ENCODE results near the gene DAB1.

The DAB1 gene

GRCh38 chr1:57157818-57158603 is 265.8 kb downstream of the DAB1 start:
- Histone ChIP-seq H3K4me1 (ENCODE audit: control insufficient read depth in 2 of 2, insufficient read depth in 1 of 2, low read depth in 1 of 2, low read length in 2 of 2) (peaks cover 5 to 11% of the 10 kb centered on the region in 2 donors), H2BK15ac (ENCODE audit: low read length) (no peak overlapping the region), H3K36me3 (replicated peaks in 1 of 2; ENCODE audit: control insufficient read depth in 2 of 2, insufficient read depth in 2 of 2, low read length in 2 of 2) (no peaks in the 10 kb centered on the region), H3K14ac (ENCODE audit: low read length) (no peak overlapping the region), H4K8ac (ENCODE audit: low read depth, low read length) (no peak overlapping the region), H3K9me3 (replicated peaks in 1 of 2; ENCODE audit: control insufficient read depth in 2 of 2, insufficient read depth in 1 of 2, low read depth in 1 of 2, low read length in 2 of 2) (no peaks in the 10 kb centered on the region), H2BK12ac (ENCODE audit: low read length) (no peak overlapping the region), H3K27ac (replicated peaks; ENCODE audit: low read length) (no peak overlapping the region), H3K27me3 (ENCODE audit: control insufficient read depth in 3 of 3, insufficient read depth in 3 of 3, low read depth in 1 of 3, low read length in 3 of 3) (no peaks in the 10 kb centered on the region), H3K4me2 (ENCODE audit: insufficient read depth, low read length, poor library complexity, severe bottlenecking) (no peak overlapping the region), H2BK120ac (ENCODE audit: low read depth, low read length) (no peak overlapping the region), H2BK5ac (ENCODE audit: low read length) (no peak overlapping the region), H2AFZ (ENCODE audit: low read length) (no peak overlapping the region), H3K9ac (ENCODE audit: low read depth, low read length, poor library complexity) (no peak overlapping the region), H3K4ac (ENCODE audit: low read length) (no peak overlapping the region), H3K79me1 (ENCODE audit: low read depth, low read length) (no peaks in the 10 kb centered on the region), H2AK5ac (ENCODE audit: low read depth, low read length) (no peak overlapping the region), H3K4me3 (ENCODE audit: low read length in 2 of 2) (no peak overlapping the region), H3K18ac (ENCODE audit: low read length) (no peak overlapping the region), H4K91ac (ENCODE audit: low read depth, low read length, poor library complexity) (no peak overlapping the region), H3K23ac (ENCODE audit: low read depth, low read length, poor library complexity) (no peak overlapping the region)
- WGBS, 2 donors (ENCODE audit: extremely low coverage in 2 of 2, insufficient read length in 2 of 2, insufficient replicate concordance in 1 of 2) = no CpG with 5 or more reads among the region's 8 CpGs
- no peak for DNase-seq (ENCODE audit: low spot score)

GRCh38 chr1:57156907-57157306 is 267.0 kb downstream of the DAB1 start:
- no peak overlapping the region for H3K27ac ChIP-seq (replicated peaks; ENCODE audit: low read length)
- H3K9me3 ChIP-seq (replicated peaks in 1 of 2; ENCODE audit: control insufficient read depth in 2 of 2, insufficient read depth in 1 of 2, low read depth in 1 of 2, low read length in 2 of 2) = no peaks in the 10 kb centered on the region
- no peaks in the 10 kb centered on the region for H3K36me3 ChIP-seq (replicated peaks in 1 of 2; ENCODE audit: control insufficient read depth in 2 of 2, insufficient read depth in 2 of 2, low read length in 2 of 2)
- H2AK5ac ChIP-seq (ENCODE audit: low read depth, low read length) = no peak overlapping the region
- no peak overlapping the region for H2BK120ac ChIP-seq (ENCODE audit: low read depth, low read length)
- no peak overlapping the region for H3K4ac ChIP-seq (ENCODE audit: low read length)
- no peak overlapping the region for H3K23ac ChIP-seq (ENCODE audit: low read depth, low read length, poor library complexity)
- H3K79me1 ChIP-seq (ENCODE audit: low read depth, low read length) = no peaks in the 10 kb centered on the region
- no peak overlapping the region for H2BK12ac ChIP-seq (ENCODE audit: low read length)
- H4K91ac ChIP-seq (ENCODE audit: low read depth, low read length, poor library complexity) = no peak overlapping the region
- no peaks in the 10 kb centered on the region for H3K27me3 ChIP-seq (ENCODE audit: control insufficient read depth in 3 of 3, insufficient read depth in 3 of 3, low read depth in 1 of 3, low read length in 3 of 3)
- no peak for DNase-seq (ENCODE audit: low spot score)
- H4K8ac ChIP-seq (ENCODE audit: low read depth, low read length) = no peak overlapping the region
- no peak overlapping the region for H3K4me2 ChIP-seq (ENCODE audit: insufficient read depth, low read length, poor library complexity, severe bottlenecking)
- H3K4me1 ChIP-seq (ENCODE audit: control insufficient read depth in 2 of 2, insufficient read depth in 1 of 2, low read depth in 1 of 2, low read length in 2 of 2) = peaks cover 0 to 11% of the 10 kb centered on the region in 2 donors
- H2BK5ac ChIP-seq (ENCODE audit: low read length) = no peak overlapping the region
- no peak overlapping the region for H2BK15ac ChIP-seq (ENCODE audit: low read length)
- no peak overlapping the region for H2AFZ ChIP-seq (ENCODE audit: low read length)
- H3K4me3 ChIP-seq (ENCODE audit: low read length in 2 of 2) = no peak overlapping the region
- H3K18ac ChIP-seq (ENCODE audit: low read length) = no peak overlapping the region
- H3K14ac ChIP-seq (ENCODE audit: low read length) = no peak overlapping the region
- WGBS, 2 donors (ENCODE audit: extremely low coverage in 2 of 2, insufficient read length in 2 of 2, insufficient replicate concordance in 1 of 2) = no CpG with 5 or more reads among the region's 3 CpGs
- H3K9ac ChIP-seq (ENCODE audit: low read depth, low read length, poor library complexity) = no peak overlapping the region

GRCh38 chr1:57146100-57146499 is 277.8 kb downstream of the DAB1 start:
- H2BK15ac ChIP-seq (ENCODE audit: low read length) = no peak overlapping the region
- no peak for DNase-seq (ENCODE audit: low spot score)
- no peaks in the 10 kb centered on the region for H3K9me3 ChIP-seq (replicated peaks in 1 of 2; ENCODE audit: control insufficient read depth in 2 of 2, insufficient read depth in 1 of 2, low read depth in 1 of 2, low read length in 2 of 2)
- no peak overlapping the region for H3K27ac ChIP-seq (replicated peaks; ENCODE audit: low read length)
- H3K36me3 ChIP-seq (replicated peaks in 1 of 2; ENCODE audit: control insufficient read depth in 2 of 2, insufficient read depth in 2 of 2, low read length in 2 of 2) = no peaks in the 10 kb centered on the region
- no peaks in the 10 kb centered on the region for H3K27me3 ChIP-seq (ENCODE audit: control insufficient read depth in 3 of 3, insufficient read depth in 3 of 3, low read depth in 1 of 3, low read length in 3 of 3)
- no peak overlapping the region for H3K4me2 ChIP-seq (ENCODE audit: insufficient read depth, low read length, poor library complexity, severe bottlenecking)
- H2BK120ac ChIP-seq (ENCODE audit: low read depth, low read length) = no peak overlapping the region
- no peak overlapping the region for H4K8ac ChIP-seq (ENCODE audit: low read depth, low read length)
- H2AFZ ChIP-seq (ENCODE audit: low read length) = no peak overlapping the region
- no peak overlapping the region for H3K9ac ChIP-seq (ENCODE audit: low read depth, low read length, poor library complexity)
- no peak overlapping the region for H3K4me3 ChIP-seq (ENCODE audit: low read length in 2 of 2)
- H3K14ac ChIP-seq (ENCODE audit: low read length) = no peak overlapping the region
- H3K79me1 ChIP-seq (ENCODE audit: low read depth, low read length) = no peaks in the 10 kb centered on the region
- no peak overlapping the region for H3K4ac ChIP-seq (ENCODE audit: low read length)
- no CpG with 5 or more reads among the region's 2 CpGs for WGBS, 2 donors (ENCODE audit: extremely low coverage in 2 of 2, insufficient read length in 2 of 2, insufficient replicate concordance in 1 of 2)
- no peak overlapping the region for H2BK12ac ChIP-seq (ENCODE audit: low read length)
- no peak overlapping the region for H3K23ac ChIP-seq (ENCODE audit: low read depth, low read length, poor library complexity)
- H3K4me1 ChIP-seq (ENCODE audit: control insufficient read depth in 2 of 2, insufficient read depth in 1 of 2, low read depth in 1 of 2, low read length in 2 of 2) = no peaks in the 10 kb centered on the region
- H3K18ac ChIP-seq (ENCODE audit: low read length) = no peak overlapping the region
- H2BK5ac ChIP-seq (ENCODE audit: low read length) = no peak overlapping the region
- no peak overlapping the region for H2AK5ac ChIP-seq (ENCODE audit: low read depth, low read length)
- no peak overlapping the region for H4K91ac ChIP-seq (ENCODE audit: low read depth, low read length, poor library complexity)

GRCh38 chr1:57142999-57143398 is 280.9 kb downstream of the DAB1 start:
- Histone ChIP-seq H3K4me3 (ENCODE audit: low read length in 2 of 2) (no peak overlapping the region), H3K23ac (ENCODE audit: low read depth, low read length, poor library complexity) (no peak overlapping the region), H3K27me3 (ENCODE audit: control insufficient read depth in 3 of 3, insufficient read depth in 3 of 3, low read depth in 1 of 3, low read length in 3 of 3) (no peaks in the 10 kb centered on the region), H2BK15ac (ENCODE audit: low read length) (no peak overlapping the region), H3K4me1 (ENCODE audit: control insufficient read depth in 2 of 2, insufficient read depth in 1 of 2, low read depth in 1 of 2, low read length in 2 of 2) (no peaks in the 10 kb centered on the region), H3K79me1 (ENCODE audit: low read depth, low read length) (no peaks in the 10 kb centered on the region), H3K4ac (ENCODE audit: low read length) (no peak overlapping the region), H3K9me3 (replicated peaks in 1 of 2; ENCODE audit: control insufficient read depth in 2 of 2, insufficient read depth in 1 of 2, low read depth in 1 of 2, low read length in 2 of 2) (no peaks in the 10 kb centered on the region), H4K91ac (ENCODE audit: low read depth, low read length, poor library complexity) (no peak overlapping the region), H2BK12ac (ENCODE audit: low read length) (no peak overlapping the region), H3K36me3 (replicated peaks in 1 of 2; ENCODE audit: control insufficient read depth in 2 of 2, insufficient read depth in 2 of 2, low read length in 2 of 2) (no peaks in the 10 kb centered on the region), H3K4me2 (ENCODE audit: insufficient read depth, low read length, poor library complexity, severe bottlenecking) (no peak overlapping the region), H2BK120ac (ENCODE audit: low read depth, low read length) (no peak overlapping the region), H2BK5ac (ENCODE audit: low read length) (no peak overlapping the region), H3K14ac (ENCODE audit: low read length) (no peak overlapping the region), H4K8ac (ENCODE audit: low read depth, low read length) (no peak overlapping the region), H3K27ac (replicated peaks; ENCODE audit: low read length) (no peak overlapping the region), H2AFZ (ENCODE audit: low read length) (no peak overlapping the region), H3K9ac (ENCODE audit: low read depth, low read length, poor library complexity) (no peak overlapping the region), H2AK5ac (ENCODE audit: low read depth, low read length) (no peak overlapping the region), H3K18ac (ENCODE audit: low read length) (no peak overlapping the region)
- DNase-seq (ENCODE audit: low spot score) = no peak
- no CpG with 5 or more reads among the region's 2 CpGs for WGBS, 2 donors (ENCODE audit: extremely low coverage in 2 of 2, insufficient read length in 2 of 2, insufficient replicate concordance in 1 of 2)

Measured in neuronal stem cell (in vitro differentiated cells).